Endothelial cell of umbilical vein (primary cell): Measurements from ENCODE around the gene CCDC197. TPM values are rescaled to one million over a fixed set of nuclear protein-coding genes. Genes with fewer than 3 reads are reported as not detected.

ENCODE experiments used
- BruUV-seq: library from RNA; stranded (reverse); fragments of 400-500 nt; replicated peaks from 2 replicates; lab custom pipeline; 2021; lab: Mats Ljungman, UMichigan
- CTCF ChIA-PET: fragments of 300-600, 350-600 bp; sonication (Branson Sonifier 250); formaldehyde crosslinking; loops from one replicate; lab custom pipeline; 2021; ENCODE audit warnings: antibody characterized with exemption, inconsistent platforms; lab: Charles Lee
- POLR2A ChIA-PET: fragments of 300-600, 350-600 bp; sonication (Branson Sonifier 250); formaldehyde crosslinking; loops from one replicate; lab custom pipeline; 2021; ENCODE audit warnings: antibody characterized with exemption, inconsistent platforms; lab: Charles Lee
- DNase-seq: peaks from one replicate; pipeline ENCODE4 v3.0.0-alpha.2; 2011; ENCODE audit warnings: low read depth, low spot score
- FAIRE-seq: peaks from 2 replicates; lab custom pipeline; 2011; peaks lifted over from hg19 to GRCh38; lab: Jason Lieb, UNC
- H2AFZ ChIP-seq: 2 replicates; pipeline ENCODE4 v1.6.0; 2012; ENCODE audit warnings: low read depth, low read length, control low read depth, inconsistent platforms
- H3K27ac ChIP-seq: 2 replicates; pipeline ENCODE4 v1.5.1; 2011; ENCODE audit warnings: low read depth, mild to moderate bottlenecking, control low read depth, low read length, moderate library complexity; ENCODE audit not compliant: insufficient read depth
- H3K27me3 ChIP-seq, 2 experiments: 2 replicates each; pipeline versions ENCODE4 v1.6.0 to v1.6.1; 2011; ENCODE audit warnings: low read length in 2 of 2, mixed read lengths in 1 of 2; ENCODE audit not compliant: control insufficient read depth in 2 of 2, insufficient read depth in 2 of 2
- H3K36me3 ChIP-seq, 2 experiments: 2 replicates in 1 of 2; 3 replicates in 1 of 2; pipeline ENCODE4 v1.5.1; 2011; ENCODE audit warnings: low read length in 2 of 2, mild to moderate bottlenecking in 1 of 2, moderate library complexity in 1 of 2; ENCODE audit not compliant: control insufficient read depth in 2 of 2, insufficient read depth in 2 of 2; ENCODE audit errors: extremely low read depth in 1 of 2
- H3K4me1 ChIP-seq: 3 replicates; pipeline ENCODE4 v1.5.1; 2011; ENCODE audit warnings: mild to moderate bottlenecking, low read length; ENCODE audit not compliant: control insufficient read depth, insufficient read depth; ENCODE audit errors: extremely low read depth
- H3K4me2 ChIP-seq: 2 replicates; pipeline ENCODE4 v1.6.1; 2011; ENCODE audit warnings: low read length, control low read depth, mixed read lengths; ENCODE audit not compliant: insufficient read depth
- H3K4me3 ChIP-seq, 3 experiments: fragments of 200-600 bp in 1 of 3; sonication (generic), shearing (Covaris generic) in 1 of 3; replicated peaks in 1 of 3; 2 replicates each; pipeline ENCODE4 v1.5.1; 2011 to 2016; ENCODE audit warnings: control low read depth in 3 of 3, low read length in 3 of 3, mild to moderate bottlenecking in 2 of 3, inconsistent platforms in 1 of 3, low read depth in 1 of 3, moderate library complexity in 1 of 3; ENCODE audit not compliant: insufficient read depth in 1 of 3
- H3K79me2 ChIP-seq: 2 replicates; pipeline ENCODE4 v1.6.0; 2012; ENCODE audit warnings: low read length, inconsistent platforms; ENCODE audit not compliant: control insufficient read depth, insufficient read depth
- H3K9ac ChIP-seq: replicated peaks from 2 replicates; pipeline ENCODE3; 2011; ENCODE audit warnings: low read length, control low read depth; ENCODE audit not compliant: insufficient read depth; ENCODE audit errors: extremely low read depth
- H3K9me1 ChIP-seq: replicated peaks from 3 replicates; pipeline ENCODE4 v1.6.0; 2011; ENCODE audit warnings: mild to moderate bottlenecking, low read length; ENCODE audit not compliant: control insufficient read depth, insufficient read depth; ENCODE audit errors: extremely low read depth
- H3K9me3 ChIP-seq: replicated peaks from 2 replicates; pipeline ENCODE4 v1.5.1; 2012; ENCODE audit warnings: low read length, inconsistent platforms; ENCODE audit not compliant: control insufficient read depth, insufficient read depth
- H4K20me1 ChIP-seq: replicated peaks from 2 replicates; pipeline ENCODE3; 2011; ENCODE audit warnings: mild to moderate bottlenecking, low read length; ENCODE audit not compliant: control insufficient read depth, insufficient read depth; ENCODE audit errors: extremely low read depth
- EZH2 ChIP-seq: IDR thresholded peaks from 2 replicates; pipeline ENCODE4 v1.6.1; 2012; ENCODE audit warnings: borderline replicate concordance, low read depth, mild to moderate bottlenecking, moderate library complexity, low read length, inconsistent platforms; ENCODE audit not compliant: severe bottlenecking
- FOS ChIP-seq: IDR thresholded peaks from 2 replicates; pipeline ENCODE4 v1.6.1; 2011; ENCODE audit warnings: mild to moderate bottlenecking, low read length, moderate library complexity, borderline replicate concordance; ENCODE audit not compliant: insufficient read depth
- GATA2 ChIP-seq: IDR thresholded peaks from 2 replicates; pipeline ENCODE4 v1.7.0; 2011; ENCODE audit warnings: low read depth, mild to moderate bottlenecking, moderate library complexity, mixed read lengths, low read length; ENCODE audit not compliant: insufficient read length, insufficient read depth
- JUN ChIP-seq: IDR thresholded peaks from 2 replicates; pipeline ENCODE4 v1.6.1; 2011; ENCODE audit warnings: borderline replicate concordance, low read depth; ENCODE audit not compliant: insufficient read length, insufficient read depth
- MYC ChIP-seq: IDR thresholded peaks from one replicate; pipeline ENCODE4 v1.6.1; 2011; ENCODE audit warnings: mild to moderate bottlenecking, low read depth, low read length
- POLR2A ChIP-seq: IDR thresholded peaks from 2 replicates; pipeline ENCODE4 v1.6.1; 2012; ENCODE audit warnings: low read depth, mild to moderate bottlenecking, control low read depth, low read length
- POLR2AphosphoS5 ChIP-seq: IDR thresholded peaks from 2 replicates; pipeline ENCODE4 v1.6.1; 2012; ENCODE audit warnings: low read depth, mild to moderate bottlenecking, control low read depth, low read length, moderate library complexity; ENCODE audit not compliant: insufficient read depth
- dilution Hi-C: fragments of 300-500 bp; cut with MboI; formaldehyde crosslinking; loops from one replicate; pipeline ENCODE4 v1.15.0; 2019; ENCODE audit warnings: low sequenced_read_pairs; ENCODE audit not compliant: extremely low pct_ligation_motif_present
- intact Hi-C: fragments of 100-400 bp; cut with micrococcal nuclease; formaldehyde crosslinking; loops from one replicate; pipeline ENCODE4 v1.10.0; 2022
- polyA plus RNA-seq, 4 experiments: library from polyadenylated mRNA; depleted of rRNA in 3 of 4; stranded (reverse) in 3 of 4; unstranded in 1 of 4; fragments of >200 nt; gene quantifications; 2 replicates each; pipeline versions ENCODE4 v1.2.1 to v1.2.3, GENCODE V29; 2011 to 2012; ENCODE audit warnings: missing spikeins in 1 of 4
- total RNA-seq: library from RNA; stranded (reverse); gene quantifications from 2 replicates; pipeline ENCODE4 v1.2.3, GENCODE V29; 2021
- TF ChIP-seq, protein P1 (sequence below): IDR thresholded peaks from 2 replicates; pipeline ENCODE4 v1.6.1; 2011; ENCODE audit not compliant: insufficient read depth, insufficient read length
- TF ChIP-seq, protein P2 (sequence below), 2 donors: IDR thresholded peaks; 1 replicate in 1 of 2; 2 replicates in 1 of 2; pipeline ENCODE4 v1.5.1; 2011; ENCODE audit warnings: low read length in 2 of 2, mild to moderate bottlenecking in 2 of 2, moderate library complexity in 2 of 2, control low read depth in 1 of 2, inconsistent platforms in 1 of 2, low read depth in 1 of 2; ENCODE audit not compliant: insufficient read depth in 1 of 2; ENCODE audit errors: extremely low read depth in 1 of 2

CCDC197 gene
- total and polyA plus RNA-seq, 2 donors (not counting 3 experiments of a cell fraction or from before 2014, with no cell fraction given): not detected

- Histone ChIP-seq H3K36me3 (no peaks in the 10 kb centered on the region), H3K4me3 (no peak overlapping the region), H3K27ac (no peak overlapping the region), H3K4me2 (no peak overlapping the region), H3K9me1 (no peaks in the 10 kb centered on the region), H3K79me2 (no peaks in the 10 kb centered on the region), H3K9me3 (no peaks in the 10 kb centered on the region), H4K20me1 (no peaks in the 10 kb centered on the region), H3K9ac (no peak overlapping the region), H3K4me1 (no peaks in the 10 kb centered on the region), H2AFZ (no peak overlapping the region), H3K27me3 (no peaks in the 10 kb centered on the region)
- DNase-seq: no peak
- FAIRE-seq: no peak
- intact Hi-C loops: no loop called here
- CTCF ChIA-PET: interaction anchor here (0.8 to 1.9 kb wide), 5 partner anchors 10 to 145 kb away, joined by 3 to 13 read pairs (median 3); no protein-coding TSS in a partner anchor
- dilution Hi-C loops: no loop called here
- BruUV-seq: no TSS peak
- TF ChIP-seq, protein P1, sequence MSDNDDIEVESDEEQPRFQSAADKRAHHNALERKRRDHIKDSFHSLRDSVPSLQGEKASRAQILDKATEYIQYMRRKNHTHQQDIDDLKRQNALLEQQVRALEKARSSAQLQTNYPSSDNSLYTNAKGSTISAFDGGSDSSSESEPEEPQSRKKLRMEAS: no peak
- no peak for TF ChIP-seq JUN
- no peak for TF ChIP-seq FOS
- no peak for TF ChIP-seq EZH2
- no peak for TF ChIP-seq POLR2A
- TF ChIP-seq, protein P2, sequence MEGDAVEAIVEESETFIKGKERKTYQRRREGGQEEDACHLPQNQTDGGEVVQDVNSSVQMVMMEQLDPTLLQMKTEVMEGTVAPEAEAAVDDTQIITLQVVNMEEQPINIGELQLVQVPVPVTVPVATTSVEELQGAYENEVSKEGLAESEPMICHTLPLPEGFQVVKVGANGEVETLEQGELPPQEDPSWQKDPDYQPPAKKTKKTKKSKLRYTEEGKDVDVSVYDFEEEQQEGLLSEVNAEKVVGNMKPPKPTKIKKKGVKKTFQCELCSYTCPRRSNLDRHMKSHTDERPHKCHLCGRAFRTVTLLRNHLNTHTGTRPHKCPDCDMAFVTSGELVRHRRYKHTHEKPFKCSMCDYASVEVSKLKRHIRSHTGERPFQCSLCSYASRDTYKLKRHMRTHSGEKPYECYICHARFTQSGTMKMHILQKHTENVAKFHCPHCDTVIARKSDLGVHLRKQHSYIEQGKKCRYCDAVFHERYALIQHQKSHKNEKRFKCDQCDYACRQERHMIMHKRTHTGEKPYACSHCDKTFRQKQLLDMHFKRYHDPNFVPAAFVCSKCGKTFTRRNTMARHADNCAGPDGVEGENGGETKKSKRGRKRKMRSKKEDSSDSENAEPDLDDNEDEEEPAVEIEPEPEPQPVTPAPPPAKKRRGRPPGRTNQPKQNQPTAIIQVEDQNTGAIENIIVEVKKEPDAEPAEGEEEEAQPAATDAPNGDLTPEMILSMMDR (IDR thresholded peaks at IDR 0.05; ENCODE audit: extremely low read depth in 1 of 2, insufficient read depth in 1 of 2, low read depth in 1 of 2, low read length in 2 of 2): no peak
- TF ChIP-seq MYC: no peak
- no peak for TF ChIP-seq GATA2
- no peak for TF ChIP-seq POLR2AphosphoS5
- POLR2A ChIA-PET: no interaction called here
Measured at GRCh38 chr14:93991212-93991611, 5.9 kb upstream of the CCDC197 start.
